ENCODE results near the gene KLHL3.

The KLHL3 gene

GRCh38 chr5:137630216-137630971 lies 105.5 kb downstream of the KLHL3 start:
- FAIRE-seq (no peak), DNase-seq (ENCODE audit: insufficient read length, low spot score) (no peak)
- no peak for TF ChIP-seq CTCF (IDR thresholded peaks at IDR 0.05; ENCODE audit: insufficient read depth, missing control alignments)

- FAIRE-seq (peak; percentile 16), DNase-seq (ENCODE audit: insufficient read length, low spot score) (peak; percentile 55)
- peak; percentile 97 for TF ChIP-seq CTCF (IDR thresholded peaks at IDR 0.05; ENCODE audit: insufficient read depth, missing control alignments)
These were observed 106.2 kb downstream of the KLHL3 start for GRCh38 chr5:137629646-137630045.

- no peak for TF ChIP-seq CTCF (IDR thresholded peaks at IDR 0.05; ENCODE audit: insufficient read depth, missing control alignments)
- FAIRE-seq: no peak
- no peak for DNase-seq (ENCODE audit: insufficient read length, low spot score)
These were observed 108.2 kb downstream of the KLHL3 start for GRCh38 chr5:137627706-137628105.

- no peak for TF ChIP-seq CTCF (IDR thresholded peaks at IDR 0.05; ENCODE audit: insufficient read depth, missing control alignments)
- no peak for DNase-seq (ENCODE audit: insufficient read length, low spot score)
- no peak for FAIRE-seq
These were observed 108.6 kb downstream of the KLHL3 start for GRCh38 chr5:137627293-137627692.

GRCh38 chr5:137624786-137625349 lies 111.0 kb downstream of the KLHL3 start:
- DNase-seq (ENCODE audit: insufficient read length, low spot score) (no peak), FAIRE-seq (no peak)
- TF ChIP-seq CTCF (IDR thresholded peaks at IDR 0.05; ENCODE audit: insufficient read depth, missing control alignments): no peak

- DNase-seq (ENCODE audit: insufficient read length, low spot score) (no peak), FAIRE-seq (no peak)
These were observed 113.0 kb downstream of the KLHL3 start for GRCh38 chr5:137622850-137623249.

More at GRCh38 chr5:137622850-137623249, 113.0 kb downstream of the KLHL3 start:
- TF ChIP-seq CTCF (IDR thresholded peaks at IDR 0.05; ENCODE audit: insufficient read depth, missing control alignments): no peak

Data from D721Med (cell line).